PC-3 (cell line): ENCODE data around the gene PARD6B. TPM values are rescaled to one million over a fixed set of nuclear protein-coding genes. Genes with fewer than 3 reads are reported as not detected.

ENCODE experiments used
- ATAC-seq: fragments of 200-7000 bp; cut with Tn5 transposase; 2 replicates; pipeline ENCODE4 v1.9.1; 2020; ENCODE audit warnings: mild to moderate bottlenecking, moderate library complexity
- BruUV-seq: library from RNA; stranded (reverse); fragments of 400-500 nt; replicated peaks from 2 replicates; lab custom pipeline; 2021; lab: Mats Ljungman, UMichigan
- CTCF ChIA-PET: fragments of 300-600 bp; sonication (Branson Sonifier 250); formaldehyde crosslinking; loops from one replicate; lab custom pipeline; 2022; ENCODE audit warnings: antibody characterized with exemption; lab: Charles Lee
- POLR2A ChIA-PET: fragments of 300-600 bp; sonication (Branson Sonifier 250); formaldehyde crosslinking; loops from one replicate; lab custom pipeline; 2022; ENCODE audit warnings: antibody characterized with exemption; ENCODE audit not compliant: unreplicated experiment; lab: Charles Lee
- DNase-seq: peaks from one replicate; pipeline ENCODE4 v3.0.0-alpha.2; 2015
- H2AFZ ChIP-seq: fragments of 300-600 bp; sonication (generic); 2 replicates; pipeline ENCODE4 v1.6.0; 2016; ENCODE audit warnings: antibody characterized with exemption, low read length
- H3F3A ChIP-seq: fragments of 300-600 bp; sonication (generic); one replicate; pipeline ENCODE4 v1.6.0; 2017; ENCODE audit warnings: antibody characterized with exemption, low read length, control low read depth, mild to moderate bottlenecking; ENCODE audit not compliant: unreplicated experiment
- H3K27ac ChIP-seq: fragments of 300-600 bp; sonication (generic); 2 replicates; pipeline ENCODE4 v1.5.1; 2016; ENCODE audit warnings: mild to moderate bottlenecking, low read length
- H3K27me3 ChIP-seq: fragments of 300-600 bp; sonication (generic); 2 replicates; pipeline ENCODE4 v1.6.1; 2016; ENCODE audit warnings: low read length, mixed read lengths
- H3K36me3 ChIP-seq: fragments of 300-600 bp; sonication (generic); 2 replicates; pipeline ENCODE4 v1.6.1; 2016; ENCODE audit warnings: low read depth, mixed run types, low read length, mixed read lengths
- H3K4me1 ChIP-seq: fragments of 300-600 bp; sonication (generic); 2 replicates; pipeline ENCODE4 v1.5.1; 2016; ENCODE audit warnings: low read length; ENCODE audit not compliant: insufficient read depth
- H3K4me2 ChIP-seq: fragments of 300-600 bp; sonication (generic); 2 replicates; pipeline ENCODE4 v1.6.0; 2016; ENCODE audit warnings: low read length
- H3K4me3 ChIP-seq: fragments of 300-600 bp; sonication (generic); 2 replicates; pipeline ENCODE4 v1.5.1; 2016; ENCODE audit warnings: mild to moderate bottlenecking, low read length, mixed read lengths
- H3K79me2 ChIP-seq: fragments of 300-600 bp; sonication (generic); 2 replicates; pipeline ENCODE4 v1.6.1; 2017; ENCODE audit warnings: low read length, mixed read lengths
- H3K9ac ChIP-seq: fragments of 300-600 bp; sonication (generic); 2 replicates; pipeline ENCODE4 v1.6.0; 2016; ENCODE audit warnings: mild to moderate bottlenecking, low read length
- H3K9me2 ChIP-seq: fragments of 300-600 bp; sonication (generic); replicated peaks from 2 replicates; pipeline ENCODE4 v1.6.1; 2016; ENCODE audit warnings: mixed run types, low read length, mixed read lengths
- H3K9me3 ChIP-seq: fragments of 300-600 bp; sonication (generic); 2 replicates; pipeline ENCODE4 v1.6.1; 2016; ENCODE audit warnings: low read length, mixed read lengths
- H4K20me1 ChIP-seq: fragments of 300-600 bp; sonication (generic); 2 replicates; pipeline ENCODE4 v1.6.1; 2016; ENCODE audit warnings: low read length, mixed read lengths
- EZH2 ChIP-seq: fragments of 300-600 bp; sonication (generic); IDR thresholded peaks from one replicate; pipeline ENCODE4 v1.6.1; 2017; ENCODE audit warnings: antibody characterized with exemption, mild to moderate bottlenecking, low read length; ENCODE audit not compliant: unreplicated experiment
- EZH2phosphoT487 ChIP-seq: fragments of 300-600 bp; sonication (generic); IDR thresholded peaks from 2 replicates; pipeline ENCODE4 v1.6.1; 2018; ENCODE audit warnings: mild to moderate bottlenecking, antibody characterized with exemption, low read length, borderline replicate concordance
- intact Hi-C: fragments of 100-400 bp; cut with micrococcal nuclease; formaldehyde crosslinking; loops from 2 replicates; pipeline ENCODE4 v1.9.0; 2023
- total RNA-seq: library from RNA; depleted of rRNA; stranded (reverse); fragments of >200 nt; gene quantifications from 2 replicates; pipeline ENCODE4 v1.2.3, GENCODE V29; 2014
- TF ChIP-seq, protein P1 (sequence below): fragments of 300-600 bp; sonication (generic); conservative IDR thresholded peaks from 2 replicates; pipeline ENCODE4 v1.5.1; 2017; ENCODE audit warnings: antibody characterized with exemption, low read depth, mild to moderate bottlenecking, low read length

Gene PARD6B
- total RNA-seq, 1 experiment from 2014 or later = 4.3 TPM

- TF ChIP-seq EZH2 (no peak), EZH2phosphoT487 (no peak)
- TF ChIP-seq, protein P1, sequence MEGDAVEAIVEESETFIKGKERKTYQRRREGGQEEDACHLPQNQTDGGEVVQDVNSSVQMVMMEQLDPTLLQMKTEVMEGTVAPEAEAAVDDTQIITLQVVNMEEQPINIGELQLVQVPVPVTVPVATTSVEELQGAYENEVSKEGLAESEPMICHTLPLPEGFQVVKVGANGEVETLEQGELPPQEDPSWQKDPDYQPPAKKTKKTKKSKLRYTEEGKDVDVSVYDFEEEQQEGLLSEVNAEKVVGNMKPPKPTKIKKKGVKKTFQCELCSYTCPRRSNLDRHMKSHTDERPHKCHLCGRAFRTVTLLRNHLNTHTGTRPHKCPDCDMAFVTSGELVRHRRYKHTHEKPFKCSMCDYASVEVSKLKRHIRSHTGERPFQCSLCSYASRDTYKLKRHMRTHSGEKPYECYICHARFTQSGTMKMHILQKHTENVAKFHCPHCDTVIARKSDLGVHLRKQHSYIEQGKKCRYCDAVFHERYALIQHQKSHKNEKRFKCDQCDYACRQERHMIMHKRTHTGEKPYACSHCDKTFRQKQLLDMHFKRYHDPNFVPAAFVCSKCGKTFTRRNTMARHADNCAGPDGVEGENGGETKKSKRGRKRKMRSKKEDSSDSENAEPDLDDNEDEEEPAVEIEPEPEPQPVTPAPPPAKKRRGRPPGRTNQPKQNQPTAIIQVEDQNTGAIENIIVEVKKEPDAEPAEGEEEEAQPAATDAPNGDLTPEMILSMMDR = no peak
- DNase-seq (no peak), ATAC-seq (no peak)
- intact Hi-C loops = no loop called here
- Histone ChIP-seq H3F3A (no peaks in the 10 kb centered on the region), H2AFZ (no peak overlapping the region), H3K27ac (no peak overlapping the region), H3K9me2 (no peaks in the 10 kb centered on the region), H3K27me3 (no peaks in the 10 kb centered on the region), H3K9ac (no peak overlapping the region), H3K4me2 (no peak overlapping the region), H4K20me1 (no peaks in the 10 kb centered on the region), H3K4me3 (no peak overlapping the region), H3K9me3 (no peaks in the 10 kb centered on the region), H3K79me2 (peaks cover 78% of the 10 kb centered on the region), H3K4me1 (peaks cover 59% of the 10 kb centered on the region), H3K36me3 (peaks cover 7% of the 10 kb centered on the region; the same call in 1 of the 2 replicates)
- POLR2A ChIA-PET = interaction anchor here (0.6 kb wide), 1 partner anchor 50 kb away, joined by 9 read pairs; no protein-coding TSS in a partner anchor
- BruUV-seq = no TSS peak
- CTCF ChIA-PET = no interaction called here
Observed at GRCh38 chr20:50743087-50743486, 11.7 kb downstream of the PARD6B start.

DNA sequence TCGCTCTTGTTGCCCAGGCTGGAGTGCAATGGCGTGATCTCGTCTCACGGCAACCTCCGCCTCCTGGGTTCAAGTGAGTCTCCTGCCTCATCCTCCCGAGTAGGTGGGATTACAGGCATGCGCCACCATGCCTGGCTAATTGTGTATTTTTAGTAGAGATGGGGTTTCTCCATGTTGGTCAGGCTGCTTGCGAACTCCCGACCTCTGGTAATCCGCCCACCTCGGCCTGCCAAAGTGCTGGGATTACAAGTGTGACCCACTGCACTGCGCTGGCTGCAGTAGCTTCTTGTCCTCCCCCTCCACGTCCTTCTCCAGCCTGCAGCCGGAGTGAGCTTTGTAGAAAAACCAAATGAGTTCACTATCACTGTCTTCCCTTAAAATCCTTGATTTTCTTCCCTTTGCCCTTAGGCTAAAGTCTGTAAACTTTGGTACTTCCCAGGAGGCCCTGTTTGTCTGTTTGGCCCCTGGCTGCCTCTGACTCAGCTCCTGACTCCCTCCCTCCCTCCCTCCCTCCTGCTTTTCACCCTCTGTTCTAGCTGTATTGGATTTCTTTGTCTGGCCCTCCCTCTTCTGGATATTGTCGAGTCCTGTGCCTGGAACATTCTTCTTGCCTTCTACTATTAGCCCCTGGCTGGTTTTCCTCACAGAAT lies 12.9 kb downstream of the PARD6B start:
- Histone ChIP-seq H3K9me2 (no peaks in the 10 kb centered on the region), H3K9me3 (no peaks in the 10 kb centered on the region), H3K4me3 (peak overlapping the region; percentile 22; the same call in 1 of the 2 replicates), H3F3A (no peaks in the 10 kb centered on the region), H3K27me3 (no peaks in the 10 kb centered on the region), H3K36me3 (peaks cover 4% of the 10 kb centered on the region), H2AFZ (no peak overlapping the region), H3K79me2 (peaks cover 66% of the 10 kb centered on the region), H4K20me1 (no peaks in the 10 kb centered on the region), H3K4me2 (peak overlapping the region; percentile 73), H3K27ac (peak overlapping the region; percentile 67), H3K4me1 (peaks cover 59% of the 10 kb centered on the region), H3K9ac (0 out of 2 replicates have a peak overlapping the region, but pooled peaks have one; percentile 8)
- intact Hi-C loops = loop anchor here (2.0 kb wide), 1 partner anchor 13 kb away; the partner anchor contains the start of gene PARD6B
- TF ChIP-seq EZH2phosphoT487 = no peak
- TF ChIP-seq, protein P1 = peak; percentile 69
- ChIA-PET CTCF (interaction anchor here (0.6 to 1.5 kb wide), 9 partner anchors 16 to 1038 kb away, joined by 3 to 22 read pairs (median 5); no protein-coding TSS in a partner anchor), POLR2A (interaction anchor here (0.6 kb wide), 3 partner anchors 94 to 776 kb away, joined by 4 to 30 read pairs (median 6); no protein-coding TSS in a partner anchor)
- peak; percentile 83 for ATAC-seq
- BruUV-seq = no TSS peak
- DNase-seq = peak; percentile 92
